ENCODE data around the gene ADCY2.

Gene ADCY2

GRCh38 chr5:7728076-7728475 is 332.1 kb downstream of the ADCY2 start:
- Histone ChIP-seq H3K9me3 (ENCODE audit: control insufficient read depth, insufficient read depth, low read depth, low read length) (no peaks in the 10 kb centered on the region), H3K4me3 (ENCODE audit: low read depth, low read length) (no peak overlapping the region), H3K27ac (ENCODE audit: extremely low read depth, low read depth, low read length) (no peak overlapping the region), H3K36me3 (ENCODE audit: control insufficient read depth in 2 of 2, insufficient read depth in 1 of 2, low read length in 2 of 2) (no peaks in the 10 kb centered on the region), H3K4me1 (ENCODE audit: control insufficient read depth, insufficient read depth, low read length) (no peaks in the 10 kb centered on the region; the same call in 1 of the 2 replicates)
- TF ChIP-seq ZNF292 (tag by site-specific recombination; IDR thresholded peaks at IDR 0.05; ENCODE audit: borderline replicate concordance, low read depth) = no peak
- 0 out of 2 replicates have a peak, but pooled peaks have one; percentile 19 for TF ChIP-seq ZNF660 (tag by site-specific recombination; IDR thresholded peaks at IDR 0.05)
- POLR2A ChIA-PET = interaction anchor here (0.6 kb wide), 1 partner anchor 14 kb away, joined by 4 read pairs; no protein-coding TSS in a partner anchor
- CTCF ChIA-PET = interaction anchor here (1.2 kb wide), 1 partner anchor 18 kb away, joined by 5 read pairs; no protein-coding TSS in a partner anchor

- Histone ChIP-seq H3K4me3 (ENCODE audit: low read depth, low read length) (no peak overlapping the region), H3K27ac (ENCODE audit: extremely low read depth, low read depth, low read length) (no peak overlapping the region), H3K4me1 (ENCODE audit: control insufficient read depth, insufficient read depth, low read length) (no peaks in the 10 kb centered on the region), H3K36me3 (ENCODE audit: control insufficient read depth in 2 of 2, insufficient read depth in 1 of 2, low read length in 2 of 2) (no peaks in the 10 kb centered on the region), H3K9me3 (ENCODE audit: control insufficient read depth, insufficient read depth, low read depth, low read length) (no peaks in the 10 kb centered on the region)
- CTCF ChIA-PET = interaction anchor here (0.6 to 1.0 kb wide), 4 partner anchors 8 to 975 kb away, joined by 3 to 5 read pairs (median 4); no protein-coding TSS in a partner anchor
- no peak for TF ChIP-seq ZNF621 (tag by site-specific recombination; IDR thresholded peaks at IDR 0.05)
- TF ChIP-seq ZFP69B (tag by site-specific recombination; IDR thresholded peaks at IDR 0.05) = no peak
- no peak for TF ChIP-seq ZNF623 (tag by site-specific recombination; IDR thresholded peaks at IDR 0.05)
- peak; percentile 89 for TF ChIP-seq ZNF513 (tag by site-specific recombination; IDR thresholded peaks at IDR 0.05)
- no peak for TF ChIP-seq GLIS2 (tag by site-specific recombination; IDR thresholded peaks at IDR 0.05)
- TF ChIP-seq ZNF707 (tag by site-specific recombination; IDR thresholded peaks at IDR 0.05) = 0 out of 2 replicates have a peak, but pooled peaks have one; percentile 22
- POLR2A ChIA-PET = no interaction called here
These were observed 345.6 kb downstream of the ADCY2 start for GRCh38 chr5:7741415-7742065.

GRCh38 chr5:7742241-7742656 is 346.3 kb downstream of the ADCY2 start:
- Histone ChIP-seq H3K4me1 (ENCODE audit: control insufficient read depth, insufficient read depth, low read length) (no peaks in the 10 kb centered on the region), H3K9me3 (ENCODE audit: control insufficient read depth, insufficient read depth, low read depth, low read length) (no peaks in the 10 kb centered on the region), H3K4me3 (ENCODE audit: low read depth, low read length) (no peak overlapping the region), H3K27ac (ENCODE audit: extremely low read depth, low read depth, low read length) (no peak overlapping the region), H3K36me3 (ENCODE audit: control insufficient read depth in 2 of 2, insufficient read depth in 1 of 2, low read length in 2 of 2) (no peaks in the 10 kb centered on the region)
- TF ChIP-seq ZNF843 (tag by site-specific recombination; IDR thresholded peaks at IDR 0.05) = no peak
- TF ChIP-seq KLF16 (tag by site-specific recombination; IDR thresholded peaks at IDR 0.05) = no peak
- TF ChIP-seq ZFP37 (tag by site-specific recombination; IDR thresholded peaks at IDR 0.05) = 0 out of 2 replicates have a peak, but pooled peaks have one; percentile 54
- no peak for TF ChIP-seq ZEB2 (tag by site-specific recombination; IDR thresholded peaks at IDR 0.05)
- peak; percentile 49 for TF ChIP-seq GLIS1 (tag by site-specific recombination; IDR thresholded peaks at IDR 0.05)
- TF ChIP-seq ZNF521 (tag by site-specific recombination; IDR thresholded peaks at IDR 0.05) = no peak
- TF ChIP-seq ZNF366 (tag by site-specific recombination; conservative IDR thresholded peaks at IDR 0.05) = peak; percentile 42; the same call in 1 of the 2 replicates
- ChIA-PET POLR2A (interaction anchor here (0.6 kb wide), 1 partner anchor 14 kb away, joined by 4 read pairs; no protein-coding TSS in a partner anchor), CTCF (interaction anchor here (0.6 to 1.0 kb wide), 5 partner anchors 9 to 976 kb away, joined by 3 to 5 read pairs (median 3); no protein-coding TSS in a partner anchor)

GRCh38 chr5:7745882-7746610 is 350.1 kb downstream of the ADCY2 start:
- peak; percentile 32; the same call in 1 of the 2 replicates for TF ChIP-seq IKZF3 (tag by site-specific recombination; IDR thresholded peaks at IDR 0.05)
- TF ChIP-seq ZNF654 (tag by site-specific recombination; IDR thresholded peaks at IDR 0.05; ENCODE audit: low read depth) = peak; percentile 69
- TF ChIP-seq CTCF (tag by site-specific recombination; IDR thresholded peaks at IDR 0.05) = peak; percentile 60
- TF ChIP-seq ZNF148 (tag by site-specific recombination; IDR thresholded peaks at IDR 0.05; ENCODE audit: borderline replicate concordance) = no peak
- H3K9me3 ChIP-seq (ENCODE audit: control insufficient read depth, insufficient read depth, low read depth, low read length) = no peaks in the 10 kb centered on the region
- no peak overlapping the region for H3K4me3 ChIP-seq (ENCODE audit: low read depth, low read length)
- H3K36me3 ChIP-seq (ENCODE audit: control insufficient read depth in 2 of 2, insufficient read depth in 1 of 2, low read length in 2 of 2) = no peaks in the 10 kb centered on the region
- ChIA-PET CTCF (interaction anchor here (0.6 to 4.7 kb wide), 39 partner anchors 9 to 1540 kb away, joined by 3 to 69 read pairs (median 5); partner anchors contain the start of gene ADCY2), POLR2A (interaction anchor here (1.0 kb wide), 1 partner anchor 349 kb away, joined by 3 read pairs; no protein-coding TSS in a partner anchor)
- no peaks in the 10 kb centered on the region for H3K4me1 ChIP-seq (ENCODE audit: control insufficient read depth, insufficient read depth, low read length)
- no peak overlapping the region for H3K27ac ChIP-seq (ENCODE audit: extremely low read depth, low read depth, low read length)

All from HEK293 (cell line).